T-helper 2 cell (primary cell): ENCODE results near the gene SHISA9.
"Not testable (repeated sequence)": the region's sequence is repeated elsewhere in the genome, so short reads cannot be mapped to it uniquely, and the experiment has no call there.

Experiments used
- DNase-seq, 5 experiments: peaks; one replicate each; pipeline versions ENCODE4 v3.0.0 to v3.0.0-alpha.2; 2012 to 2022

The SHISA9 gene

GRCh38 chr16:12900599-12901203 lies 697 bp upstream of the SHISA9 start:
- no peak for DNase-seq

GRCh38 chr16:12901204-12901596 lies 198 bp upstream of the SHISA9 start:
- DNase-seq = peak in 1 of 5 experiments; percentile 14

GRCh38 chr16:12902511-12903372 lies 1.3 kb downstream of the SHISA9 start:
- DNase-seq = no peak

GRCh38 chr16:12903407-12904328 lies 2.3 kb downstream of the SHISA9 start:
- no peak for DNase-seq

- no peak for DNase-seq
Observed at GRCh38 chr16:12904329-12904671, 2.9 kb downstream of the SHISA9 start.

GRCh38 chr16:12906271-12906670 lies 4.9 kb downstream of the SHISA9 start:
- no peak for DNase-seq

- no peak for DNase-seq
Observed at GRCh38 chr16:12906765-12907516, 5.5 kb downstream of the SHISA9 start.

- no peak for DNase-seq
Observed at GRCh38 chr16:12907670-12908233, 6.4 kb downstream of the SHISA9 start.

- no peak for DNase-seq
Observed at GRCh38 chr16:12917246-12917645, 15.8 kb downstream of the SHISA9 start.

GRCh38 chr16:12917653-12918052 lies 16.3 kb downstream of the SHISA9 start:
- no peak for DNase-seq

- DNase-seq = no peak
Observed at GRCh38 chr16:12920739-12921138, 19.3 kb downstream of the SHISA9 start.

- not testable (repeated sequence) for DNase-seq
Observed at GRCh38 chr16:12923640-12924039, 22.2 kb downstream of the SHISA9 start.

- no peak for DNase-seq
Observed at GRCh38 chr16:12925026-12925800, 23.8 kb downstream of the SHISA9 start.

GRCh38 chr16:12927591-12927990 lies 26.2 kb downstream of the SHISA9 start:
- DNase-seq = no peak

- no peak for DNase-seq
Observed at GRCh38 chr16:12930881-12931280, 29.5 kb downstream of the SHISA9 start.

- DNase-seq = no peak
Observed at GRCh38 chr16:12936391-12936790, 35.0 kb downstream of the SHISA9 start.

GRCh38 chr16:12941896-12942295 lies 40.5 kb downstream of the SHISA9 start:
- no peak for DNase-seq

GRCh38 chr16:12942861-12943260 lies 41.5 kb downstream of the SHISA9 start:
- no peak for DNase-seq

- DNase-seq = no peak
Observed at GRCh38 chr16:12944300-12944699, 42.9 kb downstream of the SHISA9 start.

GRCh38 chr16:12951392-12951791 lies 50.0 kb downstream of the SHISA9 start:
- DNase-seq = no peak

- DNase-seq = no peak
Observed at GRCh38 chr16:12951976-12952375, 50.6 kb downstream of the SHISA9 start.
